Frontal cortex (tissue), 4 donors: Measurements from ENCODE around the gene PDIA3. TPM values are rescaled to one million over a fixed set of nuclear protein-coding genes. Genes with fewer than 3 reads are reported as not detected.
A peak's percentile ranks its signal among the peaks of the same experiment; 100 is the strongest.
"Not testable (repeated sequence)": the region's sequence is repeated elsewhere in the genome, so short reads cannot be mapped to it uniquely, and the experiment has no call there.

Experiments used
- DNase-seq, 2 donors: peaks; one replicate each; pipeline ENCODE4 v3.0.0; 2012; ENCODE audit warnings: low spot score in 2 of 2
- FAIRE-seq: peaks from 2 replicates; lab custom pipeline; 2012; peaks lifted over from hg19 to GRCh38; lab: Jason Lieb, UNC
- total RNA-seq: library from RNA; depleted of rRNA; stranded (reverse); fragments of >200 nt; gene quantifications from one replicate; pipeline ENCODE4 v1.2.3, GENCODE V29; 2014
- donor health status: control.
- donor health status: control.
- donor health status: control.

PDIA3 gene
- total RNA-seq, 1 donor from 2014 or later = 34.2 TPM

DNA sequence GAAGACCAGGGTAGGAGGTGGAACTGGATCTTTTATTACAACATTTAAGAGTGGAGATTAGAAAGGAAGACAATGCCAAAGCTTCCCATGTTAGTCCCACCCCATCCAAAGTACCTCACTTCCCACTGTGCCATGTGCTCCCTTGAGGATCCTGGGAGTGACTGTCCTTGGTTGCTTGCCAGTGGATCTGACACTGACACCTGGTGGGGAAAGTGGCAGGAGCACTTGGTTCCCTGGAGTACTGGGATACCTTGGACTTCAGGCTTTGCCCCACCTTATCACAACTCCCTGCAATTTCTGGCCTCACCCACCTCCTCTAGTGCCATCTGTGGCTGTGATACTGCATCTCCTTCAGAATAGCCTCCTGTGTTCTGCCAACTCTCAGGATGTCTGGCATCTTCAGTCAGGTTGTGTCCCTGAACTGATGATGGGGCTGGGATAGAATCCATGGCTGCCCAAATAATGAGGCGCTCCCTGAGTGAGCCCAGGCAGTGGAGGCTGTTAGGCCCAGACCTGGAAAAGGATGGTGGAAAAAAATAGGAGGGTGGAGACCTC lies 29.2 kb downstream of the PDIA3 start:
- FAIRE-seq = no peak
- DNase-seq = no peak

DNA sequence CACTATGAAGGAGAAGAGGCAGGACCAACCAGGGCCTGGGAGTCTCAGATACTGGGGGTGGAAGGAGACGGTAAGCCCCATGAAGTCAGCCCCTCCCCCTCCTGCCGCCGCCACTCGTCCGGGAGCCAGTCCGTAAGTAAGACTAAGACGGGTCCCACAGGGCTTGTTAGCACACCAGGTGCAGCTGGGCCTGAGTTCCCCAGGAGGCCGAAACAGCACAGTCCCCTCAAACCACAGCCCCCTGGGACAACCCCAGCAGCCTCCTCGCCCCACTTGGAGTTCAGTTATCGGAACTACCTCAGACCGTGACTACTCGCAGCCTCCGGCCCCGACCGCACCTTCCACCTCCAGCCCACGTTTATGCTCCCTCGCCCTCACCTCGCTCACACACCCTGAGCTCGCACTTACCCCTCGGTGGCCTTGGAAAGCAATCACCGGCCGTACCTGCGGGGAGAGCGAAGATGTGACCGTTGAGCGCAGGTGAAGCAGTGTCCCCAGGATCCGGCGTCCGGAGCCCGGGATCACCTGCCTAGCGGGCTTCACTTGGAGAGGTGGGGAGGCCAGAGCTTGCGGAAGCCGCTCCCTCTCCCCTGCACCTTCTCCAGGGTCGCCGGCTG lies 30.0 kb downstream of the PDIA3 start:
- FAIRE-seq = no peak
- no peak for DNase-seq

DNA sequence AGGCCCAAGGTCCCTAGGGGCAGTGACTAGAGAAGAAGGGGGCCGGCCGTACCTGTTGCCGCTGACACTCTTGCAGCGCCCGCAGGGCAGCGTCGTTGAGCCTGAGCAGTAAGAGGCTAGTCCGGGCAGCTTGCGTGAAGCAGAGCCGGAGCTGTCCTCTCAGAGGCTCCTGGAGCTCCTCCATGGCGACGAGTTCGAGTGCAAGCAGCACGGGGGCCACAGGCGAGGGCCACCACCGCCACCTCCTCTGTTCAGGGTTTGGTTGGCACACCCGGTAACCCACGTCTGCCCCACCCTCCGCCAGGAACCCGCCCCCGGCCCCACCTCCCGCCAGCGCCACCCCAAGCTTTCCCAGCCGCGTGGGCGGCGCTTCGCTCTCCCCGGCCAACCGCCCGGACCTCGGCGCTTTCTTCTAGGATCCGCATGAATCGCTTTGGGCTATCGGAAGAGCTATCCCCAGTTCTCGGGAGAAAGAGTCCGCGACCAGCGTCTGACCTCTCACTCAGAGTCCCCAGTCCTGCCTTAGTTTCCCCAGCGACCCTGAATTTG lies 30.6 kb downstream of the PDIA3 start, which contains the start of gene ELL3:
Gene ELL3, minus strand, starts transcription at position 249 of the 549 bp plus-strand sequence. Its CDS starts 65 bp downstream, at position 184.
- FAIRE-seq = no peak
- DNase-seq = peak; percentile 41 to 61

DNA sequence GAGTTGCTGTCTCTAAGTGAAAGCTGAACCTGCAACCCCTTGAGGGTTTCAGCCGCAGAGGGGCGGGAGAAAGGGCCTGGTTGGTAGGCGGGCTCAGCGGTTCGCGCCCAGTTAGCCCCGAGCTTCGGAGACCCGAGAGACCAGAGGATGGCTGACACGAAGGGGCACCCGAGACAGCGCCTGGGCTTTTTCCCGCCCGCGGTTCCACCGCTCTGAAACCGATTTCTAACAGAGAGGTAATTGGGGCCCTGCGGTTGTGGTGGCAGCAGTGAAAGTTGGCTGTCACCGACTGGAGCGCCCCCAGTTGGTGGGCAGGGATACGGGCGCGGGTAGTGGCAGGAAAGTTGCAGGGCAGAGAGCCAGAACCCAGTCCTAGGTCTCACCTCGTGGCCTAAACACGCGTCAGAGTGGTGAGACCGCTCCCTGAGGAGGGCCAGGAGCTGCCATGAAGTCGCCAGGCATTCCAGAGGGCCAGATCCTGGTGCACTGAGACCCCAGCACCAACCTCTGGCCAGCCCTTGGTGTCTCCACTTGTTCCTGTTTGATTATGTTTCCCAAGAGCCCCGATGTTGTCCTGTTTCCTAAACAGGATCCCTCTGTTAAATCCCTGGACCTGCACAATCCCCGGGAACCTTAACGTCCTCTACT lies 31.2 kb downstream of the PDIA3 start:
- peak in 1 of 2 donors; percentile 55 for DNase-seq
- no peak for FAIRE-seq

DNA sequence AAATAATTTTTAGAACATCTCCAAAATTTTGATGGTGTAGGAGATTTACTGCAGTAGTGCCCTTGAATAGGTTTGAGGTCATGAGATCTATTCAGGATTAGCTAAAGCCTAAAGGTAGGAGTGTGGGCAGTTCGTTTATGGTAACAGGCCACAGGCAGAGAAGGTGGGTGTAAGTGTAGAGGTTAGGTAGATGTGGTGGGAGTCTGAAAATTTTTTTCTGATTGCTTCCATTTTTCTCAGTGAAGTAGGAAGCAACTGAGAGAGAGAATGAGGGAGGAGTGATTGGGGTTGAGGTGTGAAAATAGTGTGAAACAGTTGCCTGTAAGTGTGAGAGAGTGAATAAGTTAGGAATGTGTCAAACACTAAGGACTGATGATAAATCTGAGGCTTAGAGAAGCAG lies 32.8 kb downstream of the PDIA3 start:
- no peak for FAIRE-seq

DNA sequence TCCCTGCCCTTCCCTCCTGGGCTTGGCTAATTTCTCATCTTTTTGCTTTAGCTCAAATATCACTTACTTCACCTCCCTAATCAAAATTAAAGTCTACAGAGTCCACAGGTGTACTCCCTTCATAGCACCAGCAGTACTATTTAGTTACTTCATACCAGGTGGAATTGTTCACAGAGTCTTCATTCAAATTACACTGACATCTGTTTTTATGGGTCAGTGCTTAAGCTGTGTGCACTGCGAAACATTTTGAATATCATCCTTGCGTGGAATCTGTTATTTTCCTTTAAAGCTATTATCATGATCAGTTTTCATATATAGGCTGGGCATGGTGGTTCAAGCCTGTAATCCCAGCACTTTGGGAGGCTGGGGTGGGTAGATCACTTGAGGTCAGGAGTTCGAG lies 43.2 kb downstream of the PDIA3 start:
- no peak for DNase-seq
- no peak for FAIRE-seq

More for the DNA sequence above, 32.8 kb downstream of the PDIA3 start:
- no peak for DNase-seq

DNA sequence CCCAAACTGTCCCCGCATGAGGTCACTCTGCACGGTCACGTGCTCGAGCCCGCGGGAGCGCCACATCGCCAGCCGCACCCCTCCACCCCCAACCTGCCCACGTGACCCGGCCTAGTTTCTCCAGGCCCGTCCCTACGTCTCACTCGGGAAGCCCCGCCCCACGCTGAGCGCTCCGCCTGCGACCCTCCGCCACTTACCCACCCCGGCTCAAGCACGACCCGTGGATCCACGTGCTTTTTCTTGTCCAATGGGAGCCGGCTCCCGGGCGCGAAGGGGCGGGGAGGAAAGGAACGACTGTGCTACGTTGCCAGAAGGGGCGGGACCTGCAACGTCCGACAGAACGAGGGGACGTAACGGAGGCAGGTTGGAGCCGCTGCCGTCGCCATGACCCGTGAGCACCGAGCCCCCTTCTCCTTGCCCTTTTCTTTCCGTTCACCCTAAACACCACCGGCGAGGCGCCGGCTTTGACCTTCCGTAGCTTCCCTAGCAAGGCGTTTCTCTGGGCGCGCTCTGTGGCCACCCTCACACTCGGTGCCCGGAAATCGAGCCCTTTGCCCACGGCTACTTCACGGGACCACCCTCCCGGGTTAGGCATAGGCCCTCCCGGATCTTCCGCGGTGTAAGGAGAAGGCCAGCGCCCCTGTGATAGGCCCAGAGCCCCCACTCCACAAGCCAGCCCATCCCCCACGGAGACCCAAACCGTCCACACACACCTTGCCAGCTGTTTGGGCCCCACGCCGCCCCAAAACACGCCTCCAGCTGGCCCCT lies 45.9 kb downstream of the PDIA3 start, which contains the start of gene SERF2:
Gene SERF2, plus strand, starts transcription at position 328 of the 768 bp plus-strand sequence. Its CDS starts 57 bp downstream, at position 385.
- DNase-seq (peak; percentile 93 to 99), FAIRE-seq (peak; percentile 74)

DNA sequence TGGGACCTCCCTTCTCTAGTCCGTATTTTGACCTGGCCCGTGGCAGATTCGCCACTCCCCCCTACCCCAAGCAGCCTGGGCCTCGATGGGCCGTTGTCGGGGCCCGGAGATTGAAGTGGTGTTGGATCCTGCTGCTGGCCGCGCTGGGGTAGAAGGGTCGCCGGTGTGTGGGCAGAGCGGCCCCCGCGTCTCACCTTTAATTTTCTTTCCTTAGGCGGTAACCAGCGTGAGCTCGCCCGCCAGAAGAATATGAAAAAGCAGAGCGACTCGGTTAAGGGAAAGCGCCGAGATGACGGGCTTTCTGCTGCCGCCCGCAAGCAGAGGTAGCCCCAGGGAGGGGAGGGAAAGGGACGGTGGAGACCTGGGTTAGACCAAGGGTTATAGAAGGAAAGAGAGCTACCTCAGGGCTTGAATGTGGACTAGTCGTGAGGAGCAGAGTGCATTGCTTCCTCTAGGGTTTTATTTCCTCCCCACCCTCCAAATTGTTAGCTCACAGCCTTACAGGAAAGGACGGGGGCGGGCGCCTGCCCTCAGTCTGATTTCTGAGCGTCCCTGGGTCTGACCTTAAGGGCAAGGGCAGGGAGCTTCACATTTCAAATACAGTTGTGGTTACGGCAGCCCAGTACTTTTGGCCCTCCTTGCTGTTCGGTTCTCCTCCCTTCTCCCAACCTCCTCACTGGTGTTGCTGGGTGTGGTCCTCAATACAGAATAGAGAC lies 46.7 kb downstream of the PDIA3 start:
- FAIRE-seq (no peak), DNase-seq (peak in 1 of 2 donors; percentile 46)

DNA sequence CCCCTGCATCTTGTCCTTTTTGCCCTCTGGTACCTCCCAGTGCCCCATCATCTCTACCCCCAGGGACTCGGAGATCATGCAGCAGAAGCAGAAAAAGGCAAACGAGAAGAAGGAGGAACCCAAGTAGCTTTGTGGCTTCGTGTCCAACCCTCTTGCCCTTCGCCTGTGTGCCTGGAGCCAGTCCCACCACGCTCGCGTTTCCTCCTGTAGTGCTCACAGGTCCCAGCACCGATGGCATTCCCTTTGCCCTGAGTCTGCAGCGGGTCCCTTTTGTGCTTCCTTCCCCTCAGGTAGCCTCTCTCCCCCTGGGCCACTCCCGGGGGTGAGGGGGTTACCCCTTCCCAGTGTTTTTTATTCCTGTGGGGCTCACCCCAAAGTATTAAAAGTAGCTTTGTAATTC lies 47.4 kb downstream of the PDIA3 start:
- FAIRE-seq (no peak), DNase-seq (no peak)

DNA sequence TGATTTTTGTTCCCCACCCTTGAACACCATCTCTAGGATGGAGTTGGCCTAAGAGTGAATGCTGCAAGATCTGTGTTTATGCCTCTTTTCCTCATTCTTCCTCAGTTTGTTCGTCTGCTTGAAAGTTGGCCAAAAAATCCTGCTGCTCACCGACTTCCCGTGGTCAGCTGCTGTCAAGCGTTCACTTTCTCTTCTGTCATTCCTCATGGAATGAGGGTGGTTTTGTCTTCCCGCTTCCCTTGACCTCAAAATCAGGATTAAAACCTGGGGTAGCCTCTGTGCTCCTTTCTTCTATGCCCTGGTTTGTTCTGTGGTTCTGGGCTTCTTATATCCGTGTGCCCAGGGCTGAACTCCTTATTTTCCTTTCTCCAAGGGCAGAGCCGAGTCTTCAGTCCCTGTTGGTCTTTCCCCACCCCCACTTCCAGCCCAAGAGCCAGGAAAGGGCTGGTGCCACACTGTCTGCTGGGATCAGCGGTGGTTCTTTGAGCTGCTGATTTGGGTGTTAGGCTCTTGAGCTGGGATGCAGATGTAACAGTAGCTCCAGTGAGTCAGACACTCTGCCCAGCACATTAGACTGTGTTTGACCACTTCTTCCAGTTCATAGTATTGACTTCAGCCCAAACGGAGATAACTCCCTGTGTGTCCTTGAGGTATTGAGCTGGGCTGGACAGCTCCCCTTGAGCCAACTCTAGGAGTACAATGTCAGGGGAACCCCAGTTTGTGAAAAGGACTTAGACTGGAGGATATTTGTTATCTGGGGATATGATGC lies 48.2 kb downstream of the PDIA3 start:
- DNase-seq (no peak), FAIRE-seq (no peak)

DNA sequence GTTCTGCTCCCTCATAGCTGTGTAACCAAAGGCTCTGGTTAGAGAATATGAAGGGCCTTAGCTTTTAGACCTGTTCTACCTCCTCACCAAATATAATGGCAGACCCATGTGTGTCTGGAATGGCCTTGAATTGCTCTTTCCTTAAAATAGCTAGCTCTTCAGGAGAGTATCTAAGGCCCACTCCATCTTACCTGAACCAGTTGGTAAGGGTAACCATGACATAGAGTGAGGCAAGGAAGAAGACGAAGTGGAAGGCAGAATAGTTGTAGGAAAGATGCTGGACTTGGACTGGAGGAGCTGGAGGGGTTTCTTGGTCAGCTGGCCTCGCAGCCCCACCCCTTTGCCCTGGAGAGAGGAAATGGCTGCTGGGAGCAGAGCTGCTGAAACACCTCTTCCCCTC lies 49.0 kb downstream of the PDIA3 start:
- DNase-seq (no peak), FAIRE-seq (no peak)

DNA sequence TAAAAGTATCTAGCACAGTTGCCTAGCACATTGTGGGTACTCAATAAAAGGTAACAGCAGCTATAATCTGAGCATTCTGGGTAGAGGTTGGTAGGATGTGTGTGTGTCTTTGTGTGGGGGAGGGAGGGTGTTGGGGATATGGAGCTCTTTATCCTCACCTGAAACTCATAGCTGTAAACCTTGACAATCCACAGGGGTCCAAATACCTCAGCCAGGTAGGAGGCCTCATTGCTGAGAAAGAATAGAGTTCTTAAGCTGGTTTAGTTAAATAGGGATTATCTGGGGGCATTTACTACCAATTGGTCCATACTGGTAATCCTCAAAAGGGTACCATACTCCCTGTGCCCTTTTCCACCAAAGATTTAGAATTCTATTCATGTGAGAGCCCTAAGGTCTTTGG lies 49.8 kb downstream of the PDIA3 start:
- FAIRE-seq (no peak), DNase-seq (no peak)

DNA sequence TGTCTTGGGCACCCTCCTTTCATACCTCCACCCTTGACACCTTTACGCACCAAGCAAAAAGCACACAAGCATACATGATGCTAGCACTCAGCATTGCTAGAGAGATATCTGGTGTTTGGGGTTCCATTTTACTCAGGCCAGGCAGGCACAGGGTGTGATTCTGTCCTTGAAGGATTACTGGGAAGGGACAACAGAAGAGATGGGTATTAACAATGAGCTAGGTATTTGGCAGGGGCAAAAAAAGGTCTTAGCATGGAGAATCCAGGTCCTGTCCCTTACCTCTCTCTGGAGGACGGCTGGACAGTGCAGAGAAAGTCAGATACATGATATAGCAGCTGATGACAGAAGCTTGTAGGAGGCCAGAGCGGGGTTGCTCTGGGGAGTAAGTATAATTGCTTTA lies 50.3 kb downstream of the PDIA3 start:
- FAIRE-seq = no peak

DNA sequence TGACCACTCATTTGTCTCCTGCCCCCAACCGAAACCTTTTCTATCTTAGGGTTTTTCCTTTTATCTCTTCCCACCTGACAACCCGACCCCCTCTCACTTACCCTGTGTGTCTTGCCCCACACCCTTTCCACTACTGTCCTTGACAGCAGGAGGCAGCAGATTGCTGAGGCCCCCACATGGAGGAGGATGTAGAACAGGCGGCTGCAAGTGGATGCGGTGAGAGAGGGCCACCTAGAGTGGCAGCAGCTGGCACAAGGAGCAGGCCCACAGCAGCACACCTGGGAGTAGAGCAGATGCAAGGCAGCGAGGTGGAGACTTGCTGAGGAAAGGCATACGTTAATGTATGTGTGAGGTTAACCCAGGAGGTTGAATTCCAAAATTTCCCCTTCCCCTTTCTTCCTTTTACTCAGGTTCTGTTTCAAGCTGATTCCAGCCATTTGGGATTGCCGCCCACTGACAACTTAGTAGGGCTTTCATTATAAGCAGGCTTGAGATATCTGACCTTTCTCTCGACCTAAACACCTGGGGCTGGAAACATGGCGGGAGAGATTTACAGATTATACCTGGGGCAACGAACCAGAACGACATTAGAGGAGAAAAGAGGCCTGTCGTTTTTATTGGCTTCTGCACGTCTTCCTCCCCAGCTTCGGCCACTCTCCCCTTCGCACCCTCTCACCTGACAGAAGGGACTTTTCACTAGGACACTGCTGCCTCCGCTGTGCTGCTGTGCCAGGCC lies 53.1 kb downstream of the PDIA3 start:
- DNase-seq (no peak), FAIRE-seq (no peak)

More for the DNA sequence above, 50.3 kb downstream of the PDIA3 start:
- DNase-seq = no peak

DNA sequence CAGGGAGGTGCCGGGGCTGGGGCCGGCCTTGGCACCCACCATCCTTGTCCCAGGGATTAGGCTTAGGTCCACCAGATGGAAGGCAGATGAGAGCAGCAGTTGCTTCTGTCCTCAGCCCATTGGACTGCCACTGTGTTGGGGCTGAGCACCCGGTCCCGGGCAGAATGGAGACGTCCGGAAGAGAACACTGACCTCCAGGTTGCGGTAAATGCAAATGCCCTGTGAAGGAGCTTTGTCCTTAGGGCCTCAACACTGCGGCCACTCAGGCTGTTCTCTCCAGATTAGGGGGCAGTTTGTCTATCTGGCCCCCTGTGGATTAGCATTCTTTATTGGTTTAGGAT lies 53.7 kb downstream of the PDIA3 start, which contains the start of gene SERINC4:
Gene SERINC4, minus strand, starts transcription at position 276 of the 341 bp plus-strand sequence. Its CDS starts 234 bp downstream, at position 42.
- FAIRE-seq (no peak), DNase-seq (no peak)

DNA sequence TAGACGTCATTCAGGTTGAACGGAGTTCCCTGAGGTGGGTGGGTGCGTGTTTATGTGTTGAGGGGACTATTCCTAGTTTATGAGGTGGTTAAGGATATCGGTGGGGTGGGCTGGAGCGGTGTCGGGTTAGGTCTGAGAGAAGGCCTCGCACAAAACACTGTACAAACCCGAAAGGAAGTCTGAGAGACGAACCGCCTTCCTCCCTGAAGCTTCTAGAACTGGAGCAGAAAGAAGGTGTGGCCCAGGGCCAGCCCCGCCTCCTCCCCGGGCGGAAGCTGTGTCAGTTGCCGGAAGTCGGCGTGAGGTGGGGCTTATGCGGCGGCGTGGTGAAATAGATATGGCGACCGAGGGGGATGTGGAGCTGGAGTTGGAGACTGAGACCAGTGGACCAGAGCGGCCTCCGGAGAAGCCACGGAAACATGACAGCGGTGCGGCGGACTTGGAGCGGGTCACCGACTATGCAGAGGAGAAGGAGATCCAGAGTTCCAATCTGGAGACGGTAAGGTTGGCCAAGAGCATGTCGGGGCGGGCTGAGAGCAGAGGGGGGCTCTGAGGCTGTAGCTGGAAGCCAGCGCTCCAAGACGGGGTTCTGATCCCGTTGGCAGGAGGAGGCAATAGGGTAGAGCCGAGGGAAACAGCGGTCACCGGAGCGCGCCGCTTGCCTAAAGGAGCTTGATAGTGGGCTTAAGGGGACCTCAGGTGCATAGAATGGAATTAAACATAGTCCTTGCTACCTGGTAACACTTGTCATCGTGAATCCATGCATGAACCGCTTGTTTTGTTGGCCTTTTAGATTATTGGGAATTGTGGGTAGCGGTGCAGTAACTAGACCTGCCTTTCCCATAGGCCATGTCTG lies 54.3 kb downstream of the PDIA3 start, which contains the start of gene HYPK:
Gene HYPK, plus strand, starts transcription at position 314 of the 856 bp plus-strand sequence. Its CDS starts 24 bp downstream, at position 338.
- DNase-seq = peak; percentile 69 to 88
- no peak for FAIRE-seq

DNA sequence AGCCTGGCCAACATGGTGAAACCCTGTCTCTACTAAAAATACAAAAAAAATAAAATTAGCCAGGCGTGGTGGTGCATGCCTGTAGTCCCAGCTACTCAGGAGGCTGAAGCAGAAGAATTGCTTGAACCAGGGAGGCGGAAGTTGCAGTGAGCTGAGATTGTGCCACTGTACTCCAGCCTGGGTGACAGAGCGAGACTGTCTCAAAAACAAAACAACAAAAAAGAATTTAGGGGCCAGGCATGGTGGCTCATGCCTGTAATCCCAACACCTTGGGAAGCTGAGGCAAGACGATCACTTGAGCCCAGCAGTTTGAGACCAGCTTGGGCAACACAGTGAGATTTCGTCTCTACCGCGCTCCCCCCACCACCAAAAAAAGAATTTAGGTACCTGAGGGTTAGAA lies 56.4 kb downstream of the PDIA3 start:
- not testable (repeated sequence) for FAIRE-seq, DNase-seq
